ENCODE results near the gene FAM117A. TPM values are rescaled to one million over a fixed set of nuclear protein-coding genes. Genes with fewer than 3 reads are reported as not detected.

Gene FAM117A
- polyA plus RNA-seq, 1 of the 3 experiments (the other 2 are of a cell fraction), result 7.8 TPM

GRCh38 chr17:49775546-49776260 is 11.8 kb upstream of the FAM117A start:
- Histone ChIP-seq H3K4me2 (no peak overlapping the region), H3K9ac (no peak overlapping the region), H2AFZ (ENCODE audit: low read depth) (no peak overlapping the region), H3K9me3 (no peaks in the 10 kb centered on the region), H3K27ac (ENCODE audit: low read depth in 2 of 2, low read length in 1 of 2) (no peak overlapping the region), H3F3A (replicated peaks; ENCODE audit: insufficient read depth) (no peaks in the 10 kb centered on the region), H3K9me2 (no peaks in the 10 kb centered on the region), H3K27me3 (ENCODE audit: insufficient read depth) (peaks cover 14% of the 10 kb centered on the region; the same call in 1 of the 2 replicates), H3K4me1 (ENCODE audit: control insufficient read depth in 1 of 2, insufficient read depth in 2 of 2, low read depth in 1 of 2, low read length in 1 of 2) (no peaks in the 10 kb centered on the region), H4K20me1 (ENCODE audit: insufficient read depth) (no peaks in the 10 kb centered on the region), H3K36me3 (replicated peaks in 1 of 2; ENCODE audit: control insufficient read depth in 1 of 2, insufficient read depth in 2 of 2, low read length in 1 of 2) (no peaks in the 10 kb centered on the region), H3K4me3 (ENCODE audit: low read depth in 2 of 2, low read length in 1 of 2) (no peak overlapping the region), H3K79me2 (ENCODE audit: insufficient read depth) (no peaks in the 10 kb centered on the region)
- ChIA-PET CTCF (interaction anchor here (0.8 to 4.2 kb wide), 4 partner anchors 67 to 219 kb away, joined by 3 to 21 read pairs (median 10); partner anchors contain the start of gene SLC35B1), POLR2A (no interaction called here)
- 79% methylated on average over 8 of the region's 8 CpGs for WGBS (ENCODE audit: low lambda C conversion rate)
- TF ChIP-seq ELF1 (IDR thresholded peaks at IDR 0.05) (no peak), POLR2AphosphoS5 (IDR thresholded peaks at IDR 0.05; ENCODE audit: low read depth, low read length) (no peak), SMC3 (IDR thresholded peaks at IDR 0.05; ENCODE audit: low read depth, low read length) (no peak), GABPA (IDR thresholded peaks at IDR 0.05; ENCODE audit: low read depth) (no peak)
- no peak for DNase-seq

- H4K20me1 ChIP-seq (ENCODE audit: insufficient read depth), result no peaks in the 10 kb centered on the region
- no peaks in the 10 kb centered on the region for H3K79me2 ChIP-seq (ENCODE audit: insufficient read depth)
- H3K4me3 ChIP-seq (ENCODE audit: low read depth in 2 of 2, low read length in 1 of 2), result no peak overlapping the region
- WGBS (ENCODE audit: low lambda C conversion rate), result 6% methylated on average over 3 of the region's 3 CpGs
- H2AFZ ChIP-seq (ENCODE audit: low read depth), result no peak overlapping the region
- POLR2A ChIA-PET, result no interaction called here
- no peak for DNase-seq
- peaks cover 16% of the 10 kb centered on the region for H3F3A ChIP-seq (replicated peaks; ENCODE audit: insufficient read depth)
- TF ChIP-seq PBX3 (IDR thresholded peaks at IDR 0.05), result no peak
- no peak for TF ChIP-seq ZBTB33 (IDR thresholded peaks at IDR 0.05; ENCODE audit: borderline replicate concordance, low read depth)
- TF ChIP-seq EZH2phosphoT487 (IDR thresholded peaks at IDR 0.05; ENCODE audit: borderline replicate concordance, low read depth), result no peak
- no peak for TF ChIP-seq NFIC (IDR thresholded peaks at IDR 0.05; ENCODE audit: borderline replicate concordance)
- no peak for TF ChIP-seq FOXM1 (IDR thresholded peaks at IDR 0.05; ENCODE audit: low read depth)
- no peak for TF ChIP-seq CHD2 (IDR thresholded peaks at IDR 0.05; ENCODE audit: low read length, partially characterized antibody)
- no peak for TF ChIP-seq EP300 (IDR thresholded peaks at IDR 0.05; ENCODE audit: borderline replicate concordance in 1 of 2, low read depth in 1 of 2, low read length in 1 of 2)
- no peaks in the 10 kb centered on the region for H3K27me3 ChIP-seq (ENCODE audit: insufficient read depth)
- H3K9me2 ChIP-seq, result no peaks in the 10 kb centered on the region
- CTCF ChIA-PET, result interaction anchor here (1.3 to 1.5 kb wide), 3 partner anchors 11 to 68 kb away, joined by 3 read pairs; no protein-coding TSS in a partner anchor
- peaks cover 0 to 8% of the 10 kb centered on the region in 2 experiments; a peak in 2 of 4 replicates for H3K4me1 ChIP-seq (ENCODE audit: control insufficient read depth in 1 of 2, insufficient read depth in 2 of 2, low read depth in 1 of 2, low read length in 1 of 2)
- no peaks in the 10 kb centered on the region for H3K9me3 ChIP-seq
- H3K9ac ChIP-seq, result no peak overlapping the region
- H3K4me2 ChIP-seq, result no peak overlapping the region
- H3K27ac ChIP-seq (ENCODE audit: low read depth in 2 of 2, low read length in 1 of 2), result no peak overlapping the region
- H3K36me3 ChIP-seq (replicated peaks in 1 of 2; ENCODE audit: control insufficient read depth in 1 of 2, insufficient read depth in 2 of 2, low read length in 1 of 2), result no peaks in the 10 kb centered on the region
Observed at GRCh38 chr17:49766918-49767530, 3.1 kb upstream of the FAM117A start.
